OCI-LY7 (cell line): ENCODE results near the gene TPD52L1. TPM values are rescaled to one million over a fixed set of nuclear protein-coding genes. Genes with fewer than 3 reads are reported as not detected.

Source experiments
- BruUV-seq: library from RNA; stranded (reverse); fragments of 400-500 nt; replicated peaks from 2 replicates; lab custom pipeline; 2021; lab: Mats Ljungman, UMichigan
- CTCF ChIA-PET: fragments of 300-600 bp; sonication (Branson Sonifier 250); formaldehyde crosslinking; loops from one replicate; lab custom pipeline; 2022; ENCODE audit warnings: antibody characterized with exemption; ENCODE audit not compliant: unreplicated experiment; lab: Charles Lee
- POLR2A ChIA-PET: fragments of 300-600 bp; sonication (Branson Sonifier 250); formaldehyde crosslinking; loops from one replicate; lab custom pipeline; 2022; ENCODE audit warnings: antibody characterized with exemption; lab: Charles Lee
- DNase-seq: peaks from one replicate; pipeline ENCODE4 v3.0.0-alpha.2; 2015; ENCODE audit warnings: low spot score
- H2AFZ ChIP-seq: fragments of 200-600 bp; sonication (generic), shearing (Covaris generic); 2 replicates; pipeline ENCODE4 v1.6.1; 2014; ENCODE audit warnings: mild to moderate bottlenecking, antibody characterized with exemption, low read length, moderate library complexity
- H3K27ac ChIP-seq: fragments of 200-600 bp; sonication (generic); 2 replicates; pipeline ENCODE4 v1.5.1; 2014; ENCODE audit warnings: mixed run types, low read depth, mild to moderate bottlenecking, moderate library complexity, low read length, inconsistent platforms; ENCODE audit not compliant: poor library complexity, severe bottlenecking
- H3K36me3 ChIP-seq: fragments of 200-600 bp; sonication (generic); 2 replicates; pipeline ENCODE4 v1.6.1; 2014; ENCODE audit warnings: mild to moderate bottlenecking, antibody characterized with exemption, low read length, moderate library complexity, mixed read lengths; ENCODE audit not compliant: insufficient read depth
- H3K4me1 ChIP-seq: fragments of 200-600 bp; sonication (generic); 2 replicates; pipeline ENCODE4 v1.5.1; 2014; ENCODE audit warnings: mild to moderate bottlenecking, low read length; ENCODE audit not compliant: insufficient read depth, poor library complexity, severe bottlenecking
- H3K4me2 ChIP-seq: fragments of 200-600 bp; sonication (generic); 2 replicates; pipeline ENCODE4 v1.6.1; 2014; ENCODE audit warnings: mild to moderate bottlenecking, low read length
- H3K4me3 ChIP-seq: fragments of 200-600 bp; sonication (generic); 2 replicates; pipeline ENCODE4 v1.5.1; 2014; ENCODE audit warnings: mild to moderate bottlenecking, low read depth, low read length; ENCODE audit not compliant: poor library complexity, severe bottlenecking
- H3K79me2 ChIP-seq: fragments of 200-600 bp; sonication (generic); 2 replicates; pipeline ENCODE4 v1.6.1; 2016; ENCODE audit warnings: low read depth, mild to moderate bottlenecking, low read length, moderate library complexity, mixed read lengths; ENCODE audit not compliant: insufficient read depth
- H3K9me2 ChIP-seq: fragments of 200-600 bp; sonication (generic); 2 replicates; pipeline ENCODE4 v1.6.1; 2016; ENCODE audit warnings: mild to moderate bottlenecking, low read length, mixed read lengths; ENCODE audit not compliant: insufficient read depth
- H3K9me3 ChIP-seq: fragments of 200-600 bp; sonication (generic); 2 replicates; pipeline ENCODE4 v1.6.1; 2014; ENCODE audit warnings: mild to moderate bottlenecking, mixed run types, low read length, mixed read lengths
- H4K20me1 ChIP-seq: fragments of 200-600 bp; sonication (generic); 2 replicates; pipeline ENCODE4 v1.6.1; 2014; ENCODE audit warnings: mild to moderate bottlenecking, antibody characterized with exemption, low read length, moderate library complexity, mixed read lengths; ENCODE audit not compliant: insufficient read depth
- CTCF ChIP-seq: fragments of 200-600 bp; sonication (generic); conservative IDR thresholded peaks from 2 replicates; pipeline ENCODE4 v1.5.1; 2014; ENCODE audit warnings: mild to moderate bottlenecking, antibody characterized with exemption, low read length, moderate library complexity, mixed read lengths
- EZH2phosphoT487 ChIP-seq: fragments of 200-600 bp; sonication (generic); IDR thresholded peaks from 2 replicates; pipeline ENCODE4 v1.6.1; 2018; ENCODE audit warnings: low read depth, borderline replicate concordance, mild to moderate bottlenecking, mixed run types, antibody characterized with exemption, low read length, moderate library complexity, mixed read lengths
- intact Hi-C: fragments of 100-400 bp; cut with micrococcal nuclease; formaldehyde crosslinking; loops from one replicate; pipeline ENCODE4 v1.10.0; 2022; ENCODE audit not compliant: unreplicated experiment
- total RNA-seq, 2 experiments: library from RNA; depleted of rRNA in 1 of 2; stranded (reverse); fragments of >200 nt in 1 of 2; shearing (Covaris generic) in 1 of 2; gene quantifications; 2 replicates each; pipeline ENCODE4 v1.2.3, GENCODE V29; 2014 to 2022

Gene TPD52L1
- total RNA-seq, 2 experiments from 2014 or later = not detected

- no peak for TF ChIP-seq EZH2phosphoT487
- TF ChIP-seq CTCF = no peak
- H4K20me1 ChIP-seq = no peaks in the 10 kb centered on the region
- no peak overlapping the region for H3K27ac ChIP-seq
- POLR2A ChIA-PET = interaction anchor here (1.3 kb wide), 1 partner anchor 13 kb away, joined by 4 read pairs; no protein-coding TSS in a partner anchor
- intact Hi-C loops = no loop called here
- no peaks in the 10 kb centered on the region for H3K36me3 ChIP-seq
- no peak overlapping the region for H3K4me3 ChIP-seq
- H3K9me2 ChIP-seq = no peaks in the 10 kb centered on the region
- no TSS peak for BruUV-seq
- no peaks in the 10 kb centered on the region for H3K79me2 ChIP-seq
- H3K4me2 ChIP-seq = no peak overlapping the region
- no peak for DNase-seq
- no peaks in the 10 kb centered on the region for H3K9me3 ChIP-seq
- no peak overlapping the region for H2AFZ ChIP-seq
- CTCF ChIA-PET = no interaction called here
- H3K4me1 ChIP-seq = no peaks in the 10 kb centered on the region
Measured at GRCh38 chr6:125196613-125197012, 43.0 kb downstream of the TPD52L1 start.

- Histone ChIP-seq H2AFZ (no peak overlapping the region), H3K4me2 (no peak overlapping the region), H3K36me3 (no peaks in the 10 kb centered on the region), H4K20me1 (no peaks in the 10 kb centered on the region), H3K4me3 (no peak overlapping the region), H3K27ac (no peak overlapping the region), H3K79me2 (no peaks in the 10 kb centered on the region), H3K4me1 (no peaks in the 10 kb centered on the region), H3K9me2 (no peaks in the 10 kb centered on the region), H3K9me3 (no peaks in the 10 kb centered on the region)
- no peak for DNase-seq
- CTCF ChIA-PET = no interaction called here
- POLR2A ChIA-PET = interaction anchor here (0.8 kb wide), 1 partner anchor 13 kb away, joined by 4 read pairs; no protein-coding TSS in a partner anchor
- intact Hi-C loops = no loop called here
- no TSS peak for BruUV-seq
- no peak for TF ChIP-seq EZH2phosphoT487
- TF ChIP-seq CTCF = no peak
Measured at GRCh38 chr6:125197795-125198269, 44.3 kb downstream of the TPD52L1 start.

GRCh38 chr6:125198398-125198937 lies 44.9 kb downstream of the TPD52L1 start:
- Histone ChIP-seq H4K20me1 (no peaks in the 10 kb centered on the region), H2AFZ (no peak overlapping the region), H3K79me2 (no peaks in the 10 kb centered on the region), H3K4me1 (no peaks in the 10 kb centered on the region), H3K4me3 (no peak overlapping the region), H3K9me2 (no peaks in the 10 kb centered on the region), H3K4me2 (no peak overlapping the region), H3K9me3 (no peaks in the 10 kb centered on the region), H3K36me3 (no peaks in the 10 kb centered on the region), H3K27ac (no peak overlapping the region)
- POLR2A ChIA-PET = interaction anchor here (0.5 to 0.8 kb wide), 2 partner anchors 12 to 30 kb away, joined by 3 to 4 read pairs; no protein-coding TSS in a partner anchor
- intact Hi-C loops = no loop called here
- BruUV-seq = no TSS peak
- no peak for DNase-seq
- no peak for TF ChIP-seq CTCF
- no peak for TF ChIP-seq EZH2phosphoT487
- CTCF ChIA-PET = no interaction called here
